ENCODE results near the gene RIPOR3. TPM values are rescaled to one million over a fixed set of nuclear protein-coding genes. Genes with fewer than 3 reads are reported as not detected.

RIPOR3 gene
- total and polyA plus RNA-seq, 2 donors from 2014 or later = 10.5 to 14.6 TPM

- Histone ChIP-seq H3K9ac (ENCODE audit: low read length in 3 of 3) (no peak overlapping the region), H3K27me3 (ENCODE audit: control insufficient read depth, insufficient read depth, low read length) (no peaks in the 10 kb centered on the region), H3K27ac (ENCODE audit: low read depth in 2 of 2, low read length in 2 of 2) (no peak overlapping the region), H3K9me3 (ENCODE audit: control insufficient read depth in 2 of 3, insufficient read depth in 1 of 3, low read length in 3 of 3) (no peaks in the 10 kb centered on the region), H3K36me3 (ENCODE audit: control insufficient read depth in 2 of 3, insufficient read depth in 3 of 3, low read length in 3 of 3) (no peaks in the 10 kb centered on the region), H3K4me3 (ENCODE audit: low read length in 3 of 3) (no peak overlapping the region), H3K4me1 (ENCODE audit: control insufficient read depth in 2 of 3, insufficient read depth in 2 of 3, low read depth in 1 of 3, low read length in 3 of 3) (peaks cover 0 to 5% (median 3%) of the 10 kb centered on the region in 3 donors)
- DNase-seq (no peak), FAIRE-seq (no peak)
- intact Hi-C loops (cut with DNase I) = no loop called here
- TF ChIP-seq, protein P1, sequence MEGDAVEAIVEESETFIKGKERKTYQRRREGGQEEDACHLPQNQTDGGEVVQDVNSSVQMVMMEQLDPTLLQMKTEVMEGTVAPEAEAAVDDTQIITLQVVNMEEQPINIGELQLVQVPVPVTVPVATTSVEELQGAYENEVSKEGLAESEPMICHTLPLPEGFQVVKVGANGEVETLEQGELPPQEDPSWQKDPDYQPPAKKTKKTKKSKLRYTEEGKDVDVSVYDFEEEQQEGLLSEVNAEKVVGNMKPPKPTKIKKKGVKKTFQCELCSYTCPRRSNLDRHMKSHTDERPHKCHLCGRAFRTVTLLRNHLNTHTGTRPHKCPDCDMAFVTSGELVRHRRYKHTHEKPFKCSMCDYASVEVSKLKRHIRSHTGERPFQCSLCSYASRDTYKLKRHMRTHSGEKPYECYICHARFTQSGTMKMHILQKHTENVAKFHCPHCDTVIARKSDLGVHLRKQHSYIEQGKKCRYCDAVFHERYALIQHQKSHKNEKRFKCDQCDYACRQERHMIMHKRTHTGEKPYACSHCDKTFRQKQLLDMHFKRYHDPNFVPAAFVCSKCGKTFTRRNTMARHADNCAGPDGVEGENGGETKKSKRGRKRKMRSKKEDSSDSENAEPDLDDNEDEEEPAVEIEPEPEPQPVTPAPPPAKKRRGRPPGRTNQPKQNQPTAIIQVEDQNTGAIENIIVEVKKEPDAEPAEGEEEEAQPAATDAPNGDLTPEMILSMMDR (IDR thresholded peaks at IDR 0.05; ENCODE audit: borderline replicate concordance, extremely low read depth, insufficient read depth) = no peak
These were observed 19.9 kb upstream of the RIPOR3 start for GRCh38 chr20:50711113-50711825.

DNA sequence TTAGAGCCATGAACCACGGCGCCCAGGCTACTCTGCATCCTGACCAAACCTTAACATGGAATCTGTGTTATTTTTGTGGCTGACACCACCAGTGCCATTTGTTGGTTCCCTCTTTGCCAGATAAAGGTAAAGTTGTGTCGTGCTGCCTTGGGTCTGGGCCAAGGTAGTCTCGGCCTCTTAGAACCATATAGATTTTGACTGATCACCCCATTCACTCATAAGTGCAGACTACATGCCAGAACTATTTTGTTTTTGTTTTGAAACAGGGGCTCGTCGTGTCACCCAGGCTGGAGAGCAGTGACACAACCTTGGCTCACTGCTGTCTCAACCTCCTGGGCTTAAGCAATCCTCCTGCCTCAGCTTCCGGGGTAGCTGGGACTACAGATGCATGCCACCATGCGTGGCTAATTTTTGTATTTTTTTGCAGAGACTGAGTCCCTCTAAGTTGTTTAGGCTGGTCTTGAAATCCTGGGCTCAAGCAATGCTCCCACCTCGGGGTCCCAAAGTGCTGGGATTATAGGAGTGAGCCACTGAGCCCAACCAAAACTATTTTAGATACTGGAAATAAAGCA is 19.2 kb upstream of the RIPOR3 start:
- intact Hi-C loops (cut with DNase I) = no loop called here

DNA sequence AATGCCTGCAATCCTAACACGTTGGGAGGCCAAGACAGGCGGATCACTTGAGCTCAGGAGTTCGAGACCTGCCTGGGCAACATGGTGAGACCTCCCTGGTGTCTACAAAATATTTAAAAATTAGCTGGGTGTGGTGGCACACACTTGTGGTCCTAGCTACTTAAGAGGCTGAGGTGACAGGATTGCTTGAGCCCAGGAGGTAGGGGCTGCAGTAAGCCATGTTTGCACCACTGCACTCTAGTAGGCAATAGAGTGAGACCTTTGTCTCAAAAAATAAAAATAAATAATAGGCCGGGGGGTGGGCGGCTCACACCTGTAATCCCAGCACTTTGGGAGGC is 18.3 kb upstream of the RIPOR3 start:
- intact Hi-C loops (cut with DNase I) = no loop called here
- H3K27ac ChIP-seq (ENCODE audit: low read depth in 2 of 2, low read length in 2 of 2) = no peak overlapping the region
- TF ChIP-seq, protein P1 (IDR thresholded peaks at IDR 0.05; ENCODE audit: borderline replicate concordance, extremely low read depth, insufficient read depth) = no peak
- H3K9me3 ChIP-seq (ENCODE audit: control insufficient read depth in 2 of 3, insufficient read depth in 1 of 3, low read length in 3 of 3) = no peaks in the 10 kb centered on the region
- DNase-seq (no peak), FAIRE-seq (no peak)
- no peak overlapping the region for H3K4me3 ChIP-seq (ENCODE audit: low read length in 3 of 3)
- H3K9ac ChIP-seq (ENCODE audit: low read length in 3 of 3) = no peak overlapping the region
- no peaks in the 10 kb centered on the region for H3K36me3 ChIP-seq (ENCODE audit: control insufficient read depth in 2 of 3, insufficient read depth in 3 of 3, low read length in 3 of 3)
- peaks cover 0 to 5% (median 3%) of the 10 kb centered on the region in 3 donors for H3K4me1 ChIP-seq (ENCODE audit: control insufficient read depth in 2 of 3, insufficient read depth in 2 of 3, low read depth in 1 of 3, low read length in 3 of 3)
- no peaks in the 10 kb centered on the region for H3K27me3 ChIP-seq (ENCODE audit: control insufficient read depth, insufficient read depth, low read length)

More for the DNA sequence above, 19.2 kb upstream of the RIPOR3 start:
- no peak for FAIRE-seq
- no peaks in the 10 kb centered on the region for H3K36me3 ChIP-seq (ENCODE audit: control insufficient read depth in 2 of 3, insufficient read depth in 3 of 3, low read length in 3 of 3)
- H3K4me3 ChIP-seq (ENCODE audit: low read length in 3 of 3) = no peak overlapping the region
- DNase-seq = no peak
- no peaks in the 10 kb centered on the region for H3K27me3 ChIP-seq (ENCODE audit: control insufficient read depth, insufficient read depth, low read length)
- no peak overlapping the region for H3K9ac ChIP-seq (ENCODE audit: low read length in 3 of 3)
- H3K4me1 ChIP-seq (ENCODE audit: control insufficient read depth in 2 of 3, insufficient read depth in 2 of 3, low read depth in 1 of 3, low read length in 3 of 3) = peaks cover 0 to 5% (median 3%) of the 10 kb centered on the region in 3 donors
- no peak overlapping the region for H3K27ac ChIP-seq (ENCODE audit: low read depth in 2 of 2, low read length in 2 of 2)
- TF ChIP-seq, protein P1 (IDR thresholded peaks at IDR 0.05; ENCODE audit: borderline replicate concordance, extremely low read depth, insufficient read depth) = no peak
- H3K9me3 ChIP-seq (ENCODE audit: control insufficient read depth in 2 of 3, insufficient read depth in 1 of 3, low read length in 3 of 3) = no peaks in the 10 kb centered on the region

Measured in kidney (tissue), 14 donors.